Tibial artery (tissue), 4 donors: ENCODE results near the gene TPGS1.
A peak's percentile ranks its signal among the peaks of the same experiment; 100 is the strongest.

Source experiments
- DNase-seq, 2 donors: peaks; one replicate each; pipeline ENCODE4 v3.0.0-alpha.2; 2019
- H3K27ac ChIP-seq, 2 donors: fragments of 200-600 bp; sonication (generic) in 1 of 2; 1 replicate in 1 of 2; 2 replicates in 1 of 2; pipeline ENCODE4 v1.5.1; 2018 to 2019; ENCODE audit warnings: mild to moderate bottlenecking in 1 of 2
- H3K27me3 ChIP-seq, 2 donors: fragments of 200-600 bp; sonication (generic) in 1 of 2; one replicate each; pipeline versions ENCODE4 v1.5.1 to v1.6.0; 2016 to 2019
- H3K36me3 ChIP-seq, 3 donors: fragments of 200-600 bp; sonication (generic) in 2 of 3; one replicate each; pipeline ENCODE4 v1.5.1; 2016 to 2019; ENCODE audit warnings: mild to moderate bottlenecking in 2 of 3
- H3K4me1 ChIP-seq, 4 donors: fragments of 200-600 bp; sonication (generic) in 2 of 4; 1 replicate in 3 of 4; 2 replicates in 1 of 4; pipeline ENCODE4 v1.5.1; 2016 to 2019
- H3K4me3 ChIP-seq, 2 donors: fragments of 200-600 bp; sonication (generic) in 1 of 2; 1 replicate in 1 of 2; 2 replicates in 1 of 2; pipeline ENCODE4 v1.5.1; 2018 to 2019; ENCODE audit warnings: mild to moderate bottlenecking in 2 of 2
- H3K9me3 ChIP-seq, 3 donors: fragments of 200-600 bp; sonication (generic) in 1 of 3; one replicate each; pipeline ENCODE4 v1.5.1; 2016 to 2019
- intact Hi-C: fragments of 100-400 bp; cut with DNase I; formaldehyde crosslinking; loops from one replicate; pipeline ENCODE4 v1.15.0; 2023; ENCODE audit warnings: low total_unique reads
- TF ChIP-seq, protein P1 (sequence below), 2 experiments: fragments of 200-600 bp in 1 of 2; fragments of 450-650 bp in 1 of 2; IDR thresholded peaks; one replicate each; pipeline ENCODE4 v1.5.1; 2017 to 2019; ENCODE audit warnings: antibody characterized with exemption in 2 of 2, mild to moderate bottlenecking in 1 of 2, moderate library complexity in 1 of 2

Gene TPGS1

DNA sequence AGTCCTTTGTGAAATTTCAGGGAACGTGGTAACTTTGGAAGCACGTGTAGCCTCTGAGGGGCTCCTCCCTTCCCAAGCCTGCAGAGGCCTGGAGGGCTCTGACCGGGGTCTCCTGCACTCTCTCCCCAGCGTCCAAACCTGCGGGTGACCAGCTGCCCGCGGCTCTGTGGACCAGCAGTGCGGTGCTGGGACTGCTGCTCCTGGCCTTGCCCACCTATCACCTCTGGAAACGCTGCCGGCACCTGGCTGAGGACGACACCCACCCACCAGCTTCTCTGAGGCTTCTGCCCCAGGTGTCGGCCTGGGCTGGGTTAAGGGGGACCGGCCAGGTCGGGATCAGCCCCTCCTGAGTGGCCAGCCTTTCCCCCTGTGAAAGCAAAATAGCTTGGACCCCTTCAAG is 2.7 kb upstream of the TPGS1 start:
- intact Hi-C loops, result no loop called here
- Histone ChIP-seq H3K36me3 (peaks cover 0 to 5% (median 0%) of the 10 kb centered on the region in 3 donors), H3K4me3 (no peak overlapping the region), H3K9me3 (no peaks in the 10 kb centered on the region), H3K27ac (no peak overlapping the region), H3K27me3 (peaks cover 0 to 5% of the 10 kb centered on the region in 2 donors), H3K4me1 (peaks cover 0 to 20% (median 13%) of the 10 kb centered on the region in 4 donors)
- no peak for DNase-seq
- TF ChIP-seq, protein P1, sequence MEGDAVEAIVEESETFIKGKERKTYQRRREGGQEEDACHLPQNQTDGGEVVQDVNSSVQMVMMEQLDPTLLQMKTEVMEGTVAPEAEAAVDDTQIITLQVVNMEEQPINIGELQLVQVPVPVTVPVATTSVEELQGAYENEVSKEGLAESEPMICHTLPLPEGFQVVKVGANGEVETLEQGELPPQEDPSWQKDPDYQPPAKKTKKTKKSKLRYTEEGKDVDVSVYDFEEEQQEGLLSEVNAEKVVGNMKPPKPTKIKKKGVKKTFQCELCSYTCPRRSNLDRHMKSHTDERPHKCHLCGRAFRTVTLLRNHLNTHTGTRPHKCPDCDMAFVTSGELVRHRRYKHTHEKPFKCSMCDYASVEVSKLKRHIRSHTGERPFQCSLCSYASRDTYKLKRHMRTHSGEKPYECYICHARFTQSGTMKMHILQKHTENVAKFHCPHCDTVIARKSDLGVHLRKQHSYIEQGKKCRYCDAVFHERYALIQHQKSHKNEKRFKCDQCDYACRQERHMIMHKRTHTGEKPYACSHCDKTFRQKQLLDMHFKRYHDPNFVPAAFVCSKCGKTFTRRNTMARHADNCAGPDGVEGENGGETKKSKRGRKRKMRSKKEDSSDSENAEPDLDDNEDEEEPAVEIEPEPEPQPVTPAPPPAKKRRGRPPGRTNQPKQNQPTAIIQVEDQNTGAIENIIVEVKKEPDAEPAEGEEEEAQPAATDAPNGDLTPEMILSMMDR (IDR thresholded peaks at IDR 0.05), result no peak

DNA sequence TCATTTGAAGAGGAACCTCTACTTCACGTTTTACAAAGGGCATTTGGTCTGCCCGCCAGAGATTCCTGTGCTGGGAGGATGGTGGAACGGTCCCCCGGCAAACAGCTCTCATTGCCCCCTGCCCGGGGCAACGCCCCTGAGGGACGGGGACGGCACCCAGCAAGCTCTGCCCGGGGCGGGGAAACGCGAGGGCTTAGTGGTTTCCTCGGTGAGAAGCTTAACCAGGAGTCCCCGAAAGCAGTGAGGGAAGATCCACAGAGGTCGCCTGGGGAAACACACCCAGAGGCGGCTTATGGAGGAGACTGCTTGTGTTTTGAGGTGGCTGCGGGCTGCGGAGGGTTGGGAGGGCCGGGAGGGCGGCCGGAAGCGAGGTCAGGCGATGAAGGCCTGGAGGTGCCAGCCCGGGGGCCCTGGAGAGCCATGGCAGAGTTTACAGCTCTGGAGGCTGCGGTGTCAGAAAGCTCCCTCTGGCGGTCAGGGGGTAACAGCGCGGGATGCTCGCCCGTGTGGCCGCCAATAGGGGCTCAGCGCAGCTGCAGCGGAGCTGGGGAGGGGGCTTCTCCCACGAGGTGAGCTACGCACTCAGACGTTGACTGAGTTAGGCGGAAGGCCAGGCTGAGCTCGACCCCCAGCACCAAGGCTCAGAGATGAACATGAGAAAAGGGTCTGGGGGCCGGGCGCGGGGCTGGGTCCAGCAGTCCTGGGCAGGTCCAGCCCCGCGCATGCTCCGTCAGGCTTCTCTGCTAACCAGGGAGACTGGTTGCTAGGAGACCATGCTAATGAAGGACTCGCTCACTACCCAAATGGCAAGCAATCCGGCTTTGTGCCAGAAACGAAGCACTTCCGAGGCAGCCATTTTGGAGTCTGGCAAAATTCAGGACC is 652 bp upstream of the TPGS1 start:
- DNase-seq, result peak; percentile 99
- Histone ChIP-seq H3K4me3 (peak overlapping the region; percentile 91 to 95), H3K27me3 (no peaks in the 10 kb centered on the region), H3K9me3 (no peaks in the 10 kb centered on the region), H3K36me3 (peaks cover 0 to 9% (median 0%) of the 10 kb centered on the region in 3 donors), H3K27ac (peak overlapping the region; percentile 92 to 94), H3K4me1 (peaks cover 0 to 20% (median 13%) of the 10 kb centered on the region in 4 donors)
- TF ChIP-seq, protein P1 (IDR thresholded peaks at IDR 0.05), result peak; percentile 92 to 95
- intact Hi-C loops, result no loop called here

DNA sequence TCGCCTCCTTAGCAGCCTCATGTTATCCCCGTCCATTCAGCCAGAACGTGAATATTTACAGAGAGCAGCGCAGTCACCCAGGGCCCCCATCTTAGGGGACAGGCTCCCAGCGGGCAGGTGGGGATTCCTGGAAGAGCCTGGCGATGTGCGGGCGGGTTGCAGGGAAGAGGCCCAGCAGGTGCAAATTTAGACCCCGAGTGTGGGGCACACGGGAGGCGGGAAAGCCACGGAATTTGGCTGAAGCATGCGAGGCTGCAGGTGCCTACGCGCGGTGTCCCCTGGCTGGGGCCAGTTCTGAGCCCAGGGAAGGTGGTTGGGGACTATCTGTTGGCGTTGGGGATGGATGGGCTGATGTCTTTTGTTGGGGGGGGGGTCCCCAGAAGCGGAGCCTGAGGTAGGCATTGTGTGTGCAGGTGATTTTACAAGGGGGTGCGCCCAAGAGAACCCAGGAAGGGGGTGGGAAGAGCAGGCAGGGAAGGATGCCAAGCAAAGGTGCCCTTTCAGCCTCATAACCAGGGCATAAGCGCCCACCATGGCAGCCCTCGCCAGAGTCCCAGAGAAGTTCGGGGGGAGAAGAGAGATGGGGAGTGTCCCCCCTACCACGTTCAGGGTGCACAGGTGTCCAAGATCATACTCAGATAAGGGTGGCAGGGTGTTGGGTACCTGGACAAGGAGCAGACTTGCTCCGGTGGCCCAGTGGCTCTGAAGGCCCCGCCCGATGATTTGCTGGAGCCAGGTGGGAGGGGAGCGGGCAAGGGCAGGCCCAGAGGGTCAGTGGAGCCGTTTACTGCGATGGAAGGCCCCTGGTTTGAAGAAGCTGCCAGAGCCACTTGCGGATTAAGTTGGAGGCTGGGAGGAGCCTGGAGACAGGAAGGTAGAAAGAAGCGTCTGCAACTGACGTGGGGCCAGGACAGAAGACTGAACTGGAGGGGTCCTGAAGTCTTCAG is 1.2 kb downstream of the TPGS1 start:
- H3K27ac ChIP-seq, result peak overlapping the region; percentile 92 to 94
- peaks cover 0 to 20% (median 13%) of the 10 kb centered on the region in 4 donors for H3K4me1 ChIP-seq
- no peaks in the 10 kb centered on the region for H3K27me3 ChIP-seq
- H3K9me3 ChIP-seq, result no peaks in the 10 kb centered on the region
- H3K4me3 ChIP-seq, result peak overlapping the region; percentile 91 to 95
- H3K36me3 ChIP-seq, result peaks cover 0 to 9% (median 0%) of the 10 kb centered on the region in 3 donors
- intact Hi-C loops, result no loop called here
- DNase-seq, result no peak
- TF ChIP-seq, protein P1 (IDR thresholded peaks at IDR 0.05), result no peak

DNA sequence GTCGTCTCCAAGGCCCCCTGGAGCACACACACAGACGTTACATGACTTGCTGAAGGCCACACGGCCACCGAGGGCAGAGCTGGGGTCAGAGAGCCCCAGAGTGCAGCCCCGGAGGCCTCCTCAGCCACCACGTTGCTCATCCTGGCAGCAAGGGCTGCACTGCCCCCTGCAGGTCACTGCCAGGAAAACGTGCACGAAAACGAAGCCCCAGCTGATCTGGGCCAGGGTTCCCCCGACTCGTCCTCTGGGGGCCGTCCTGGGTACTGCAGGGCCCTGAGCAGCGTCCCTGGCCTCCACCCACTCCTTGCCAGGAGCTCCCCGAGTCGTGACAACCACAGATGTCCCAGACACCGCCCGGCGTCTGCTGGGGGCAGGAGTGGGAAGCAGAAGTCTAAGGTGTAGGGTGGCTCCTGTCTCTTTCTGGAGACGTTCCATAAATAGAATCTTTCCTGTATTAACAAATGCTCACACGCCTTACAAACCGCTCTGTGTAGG is 3.4 kb downstream of the TPGS1 start:
- TF ChIP-seq, protein P1 (IDR thresholded peaks at IDR 0.05), result peak; percentile 50 to 67
- DNase-seq, result peak in 1 of 2 donors; percentile 46
- intact Hi-C loops, result no loop called here
- Histone ChIP-seq H3K4me1 (peaks cover 0 to 20% (median 13%) of the 10 kb centered on the region in 4 donors), H3K36me3 (peaks cover 0 to 9% (median 0%) of the 10 kb centered on the region in 3 donors), H3K4me3 (no peak overlapping the region), H3K27me3 (no peaks in the 10 kb centered on the region), H3K27ac (no peak overlapping the region), H3K9me3 (no peaks in the 10 kb centered on the region)

DNA sequence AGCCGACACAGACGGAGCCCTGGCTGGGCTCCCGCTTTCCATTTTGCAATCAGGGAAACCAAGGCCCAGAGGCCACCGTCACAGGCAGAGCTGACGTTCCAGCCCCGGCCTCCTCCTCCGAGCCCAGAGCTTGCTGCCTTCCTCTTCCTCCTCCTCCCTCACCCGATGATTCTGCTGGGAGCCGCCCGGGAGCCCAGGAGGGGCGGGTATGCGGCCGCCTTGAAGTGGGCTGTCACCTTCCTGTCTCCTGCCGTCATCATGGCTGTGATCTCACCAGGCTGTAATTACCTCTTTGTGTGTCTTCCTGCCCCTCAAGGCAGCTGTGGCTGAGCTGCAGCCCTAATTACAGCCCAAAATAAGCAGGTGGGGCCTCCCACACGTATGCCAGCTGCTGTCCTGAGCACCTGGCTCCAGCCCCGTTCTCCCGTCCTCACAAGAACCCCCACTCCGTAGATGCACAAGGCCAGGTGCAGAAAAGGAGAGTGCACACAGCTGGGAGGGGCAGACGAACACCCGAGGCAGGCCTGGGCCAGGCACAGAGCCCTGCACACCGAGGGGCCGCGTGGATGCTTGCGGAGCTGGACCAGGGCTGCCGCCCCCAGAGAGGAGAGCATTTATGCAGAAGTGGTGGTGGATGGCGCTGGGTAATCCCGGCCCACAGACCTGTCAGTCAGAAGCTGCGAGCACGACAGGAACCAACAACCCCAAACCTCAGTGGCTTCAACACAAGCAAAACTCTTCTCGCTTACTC is 4.0 kb downstream of the TPGS1 start:
- peaks cover 0 to 9% (median 0%) of the 10 kb centered on the region in 3 donors for H3K36me3 ChIP-seq
- no peak overlapping the region for H3K27ac ChIP-seq
- no peaks in the 10 kb centered on the region for H3K27me3 ChIP-seq
- DNase-seq, result no peak
- H3K9me3 ChIP-seq, result no peaks in the 10 kb centered on the region
- H3K4me3 ChIP-seq, result no peak overlapping the region
- TF ChIP-seq, protein P1 (IDR thresholded peaks at IDR 0.05), result no peak
- intact Hi-C loops, result no loop called here
- peaks cover 0 to 18% (median 13%) of the 10 kb centered on the region in 4 donors for H3K4me1 ChIP-seq
